Measurements from ENCODE around the gene RHBDL2. TPM values are rescaled to one million over a fixed set of nuclear protein-coding genes. Genes with fewer than 3 reads are reported as not detected.
"Not testable (repeated sequence)": the region's sequence is repeated elsewhere in the genome, so short reads cannot be mapped to it uniquely, and the experiment has no call there.

The RHBDL2 gene
- total RNA-seq, 1 donor from 2014 or later: 1.1 TPM

DNA sequence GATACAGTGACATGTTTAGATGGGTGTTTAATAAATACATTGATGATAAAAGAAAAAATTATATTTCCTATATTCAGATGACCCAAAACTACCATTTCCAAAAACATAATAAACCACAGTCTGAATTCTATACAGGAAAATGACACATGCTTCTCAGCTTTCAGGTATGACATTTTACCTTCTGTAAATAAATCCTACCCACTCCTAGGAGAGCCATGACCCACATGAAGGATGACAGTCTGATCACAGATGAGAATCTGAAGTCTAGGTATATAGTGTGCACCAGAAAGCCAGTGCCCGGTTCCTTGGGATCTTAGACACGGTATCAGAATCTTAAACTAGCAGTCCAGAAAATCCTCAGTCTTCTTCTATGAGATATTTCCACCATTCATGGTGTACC, 56.5 kb downstream of the RHBDL2 start:
- no peak for DNase-seq (ENCODE audit: low spot score)

DNA sequence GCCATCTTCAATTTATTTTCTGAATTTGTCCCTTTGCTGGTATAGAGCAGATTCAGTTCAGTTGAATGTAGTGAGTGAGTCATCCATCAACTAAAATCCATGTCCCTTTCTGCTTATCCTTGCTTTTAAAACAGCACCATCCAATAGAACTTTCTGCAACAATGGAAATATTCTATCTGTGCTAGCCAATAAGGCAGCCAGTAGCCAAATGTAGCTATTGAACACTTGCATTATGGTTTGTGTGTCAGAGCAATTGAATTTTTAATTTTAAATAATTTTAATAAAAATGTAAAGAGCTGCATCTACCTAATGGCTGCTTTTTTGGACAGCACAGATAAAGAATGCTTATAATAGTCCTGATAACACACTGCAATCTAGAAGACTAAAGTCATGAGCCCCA, 60.1 kb downstream of the RHBDL2 start, which contains the start of gene GJA9:
TSS of gene GJA9 (minus strand) at position 101 of the 400 bp plus-strand sequence. CDS start 5,489 bp downstream, outside the sequence.
- DNase-seq (ENCODE audit: low spot score): no peak

DNA sequence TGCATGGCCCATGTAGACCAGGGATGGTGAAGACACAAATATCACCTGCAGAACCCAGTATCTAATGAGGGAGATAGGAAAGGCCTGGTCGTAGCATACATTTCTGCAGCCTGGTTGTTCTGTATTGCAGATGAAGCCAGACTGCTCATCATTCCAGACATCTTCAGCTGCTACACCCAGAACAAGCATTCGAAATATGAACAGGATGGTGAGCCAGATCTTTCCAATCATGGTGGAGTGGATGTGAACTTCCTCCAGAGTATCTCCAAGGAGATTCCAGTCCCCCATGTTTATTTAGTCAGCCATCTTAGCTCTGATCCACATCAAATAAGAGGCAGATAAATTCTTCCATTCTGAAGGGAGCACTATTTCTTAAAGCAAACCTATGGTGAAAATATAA, 65.8 kb downstream of the RHBDL2 start:
- no peak for DNase-seq (ENCODE audit: low spot score)

DNA sequence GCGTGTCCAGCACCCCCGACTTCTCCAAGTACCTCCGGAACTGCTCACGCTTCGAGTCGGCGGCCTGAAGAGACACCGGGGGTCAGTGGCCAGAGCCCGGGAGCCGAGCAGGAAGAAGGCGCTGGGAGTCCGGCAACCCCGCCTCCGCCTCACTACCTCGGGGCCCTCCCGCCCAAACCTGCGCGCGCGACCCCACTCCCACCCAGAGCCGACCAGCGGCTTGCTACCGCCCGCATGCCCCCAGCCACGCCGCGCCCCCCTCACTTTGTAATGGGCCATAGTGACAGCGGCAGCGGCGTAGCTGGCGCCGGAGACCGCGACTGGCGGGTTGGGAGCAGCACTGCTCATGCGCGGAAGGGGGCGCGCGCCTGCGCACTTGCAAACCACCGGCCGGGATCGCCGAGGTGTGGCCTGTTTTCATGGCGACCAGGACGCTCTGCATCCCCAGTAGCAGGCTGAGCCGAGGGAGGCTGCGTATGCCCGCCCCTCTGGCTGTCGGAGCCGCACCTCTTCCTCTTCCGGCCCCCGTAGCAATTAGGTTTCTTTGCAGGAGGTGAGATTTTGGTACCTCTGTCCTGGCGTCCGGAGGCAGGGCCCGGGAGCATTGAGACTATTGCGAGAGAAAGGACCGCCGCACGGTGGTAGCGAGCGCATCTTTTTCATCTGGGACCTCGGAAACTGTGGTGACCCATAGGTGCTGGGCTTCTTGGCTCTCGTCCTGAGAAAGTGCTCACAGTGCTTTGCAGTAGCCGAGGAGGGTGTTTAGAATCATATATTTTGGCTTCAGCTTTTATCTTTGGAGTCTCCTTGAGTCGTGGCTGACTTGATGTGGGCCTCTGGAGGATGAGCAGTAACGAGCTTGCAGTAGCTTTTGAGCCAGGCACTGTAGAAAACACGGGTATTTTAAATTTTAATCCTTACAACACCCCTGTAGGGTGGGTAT, 68.3 kb downstream of the RHBDL2 start, which contains the start of gene MYCBP:
TSS of gene MYCBP (minus strand) at position 322 of the 943 bp plus-strand sequence. CDS start at position 279, 43 bp downstream.
- DNase-seq (ENCODE audit: low spot score): peak; percentile 99

DNA sequence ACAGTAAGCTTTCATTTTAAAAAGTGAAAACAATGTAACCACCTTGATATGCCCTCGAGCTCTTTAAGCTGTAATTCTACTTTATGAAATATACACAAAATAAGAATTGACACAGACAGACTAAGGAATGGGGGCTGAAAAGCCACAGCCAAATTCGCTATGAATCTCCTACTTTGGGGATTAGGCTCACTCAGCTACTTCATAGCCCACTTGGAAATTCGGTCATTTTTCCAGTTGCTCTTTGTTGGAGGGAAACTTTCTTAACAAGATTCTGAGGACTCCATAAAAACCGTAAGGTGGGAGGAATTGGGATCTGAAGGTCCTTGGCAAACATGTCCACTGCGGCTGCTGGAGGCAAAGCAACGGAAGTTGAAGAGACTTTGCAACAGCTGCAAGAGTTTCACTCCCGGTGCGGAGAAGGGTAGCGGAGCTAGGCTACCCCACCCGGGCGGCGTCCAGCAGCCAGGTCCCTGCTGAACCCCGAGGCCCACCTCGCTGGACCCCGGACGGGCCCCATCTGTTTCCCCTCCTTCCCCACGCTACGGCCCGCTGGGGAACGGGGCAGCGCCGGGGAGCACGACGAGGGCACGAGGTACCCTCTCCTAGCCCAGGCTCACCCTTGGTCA, 69.1 kb downstream of the RHBDL2 start:
- no peak for DNase-seq (ENCODE audit: low spot score)

DNA sequence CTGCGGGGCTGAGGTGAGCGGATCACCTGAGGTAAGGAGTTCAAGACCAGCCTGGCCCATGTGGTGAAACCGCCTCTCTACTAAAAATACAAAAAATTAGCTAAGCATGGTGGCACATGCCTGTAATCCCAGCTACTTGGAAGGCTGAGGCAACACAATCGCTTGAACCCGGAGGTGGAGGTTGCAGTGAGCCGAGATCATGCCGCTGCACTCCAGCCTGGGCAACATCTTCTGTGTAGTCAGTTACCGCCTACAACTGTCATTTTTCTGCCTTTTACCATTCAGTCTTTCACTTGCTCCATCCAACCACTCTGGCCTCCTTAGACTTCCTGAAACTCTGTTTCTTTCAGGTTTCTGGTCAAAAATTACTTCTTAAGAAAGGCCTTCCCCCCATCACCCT, 70.6 kb downstream of the RHBDL2 start:
- no peak for DNase-seq (ENCODE audit: low spot score)

DNA sequence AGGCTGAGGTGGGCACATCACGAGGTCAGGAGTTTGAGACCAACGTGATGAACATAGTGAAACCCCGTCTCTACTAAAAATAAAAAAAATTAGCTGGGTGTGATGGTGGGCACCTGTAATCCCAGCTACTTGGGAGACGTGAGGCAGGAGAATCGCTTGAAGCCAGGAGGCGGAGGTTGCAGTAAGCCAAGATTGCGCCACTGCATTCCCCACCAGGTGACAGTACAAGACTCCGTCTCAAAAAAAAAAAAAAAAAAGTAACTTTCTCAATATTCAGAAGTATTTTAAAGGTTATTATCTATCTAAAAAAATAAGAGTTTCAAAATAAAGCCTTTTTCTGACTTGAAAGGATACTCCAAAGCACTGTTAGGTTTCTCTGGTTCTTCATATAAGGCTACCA, 74.4 kb downstream of the RHBDL2 start:
- DNase-seq (ENCODE audit: low spot score): no peak

DNA sequence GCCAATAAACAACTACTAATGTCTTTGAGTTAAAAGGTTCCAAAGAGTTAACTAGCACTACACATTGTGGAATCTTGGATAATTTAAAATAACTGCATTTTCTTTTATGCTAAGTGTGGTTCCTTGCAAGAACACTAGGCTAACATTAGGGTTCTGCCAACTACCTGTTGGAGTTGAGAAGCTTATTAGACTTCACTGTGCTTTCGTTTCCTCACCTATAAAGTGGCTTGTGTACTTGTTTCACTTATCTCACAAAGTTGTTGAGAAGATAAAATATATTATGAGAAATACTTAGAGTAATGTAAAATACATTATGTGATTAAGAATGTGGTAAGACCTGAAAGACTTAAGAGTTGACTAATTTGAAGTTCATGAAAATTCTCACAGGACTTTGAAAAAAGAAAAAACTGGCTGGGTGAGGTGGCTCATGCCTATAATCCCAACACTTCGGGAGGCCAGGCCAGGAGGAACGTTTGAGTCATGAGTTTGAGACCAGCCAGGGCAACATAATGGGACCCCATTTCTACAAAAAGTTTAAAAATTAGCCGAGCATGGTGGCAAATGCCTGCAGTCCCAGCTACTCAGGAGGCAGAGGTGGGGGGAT, 76.4 kb downstream of the RHBDL2 start:
- DNase-seq (ENCODE audit: low spot score): no peak

DNA sequence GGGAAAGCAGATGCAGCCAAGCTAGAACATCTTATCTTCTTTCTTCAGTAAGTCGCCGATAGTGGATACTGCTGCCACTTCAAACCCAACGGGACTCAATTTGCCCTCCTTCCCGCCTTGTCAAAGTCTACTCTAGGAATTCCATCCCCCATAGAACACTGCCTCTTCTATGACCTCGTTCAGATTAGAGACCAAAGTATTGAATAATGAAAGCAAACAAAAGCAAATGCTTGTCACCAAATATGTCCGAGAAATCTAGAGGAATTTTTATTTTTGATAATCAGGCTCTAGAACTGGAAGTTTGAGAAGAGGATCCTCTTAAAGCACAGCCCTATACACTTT, 81.2 kb downstream of the RHBDL2 start:
- DNase-seq (ENCODE audit: low spot score): no peak

DNA sequence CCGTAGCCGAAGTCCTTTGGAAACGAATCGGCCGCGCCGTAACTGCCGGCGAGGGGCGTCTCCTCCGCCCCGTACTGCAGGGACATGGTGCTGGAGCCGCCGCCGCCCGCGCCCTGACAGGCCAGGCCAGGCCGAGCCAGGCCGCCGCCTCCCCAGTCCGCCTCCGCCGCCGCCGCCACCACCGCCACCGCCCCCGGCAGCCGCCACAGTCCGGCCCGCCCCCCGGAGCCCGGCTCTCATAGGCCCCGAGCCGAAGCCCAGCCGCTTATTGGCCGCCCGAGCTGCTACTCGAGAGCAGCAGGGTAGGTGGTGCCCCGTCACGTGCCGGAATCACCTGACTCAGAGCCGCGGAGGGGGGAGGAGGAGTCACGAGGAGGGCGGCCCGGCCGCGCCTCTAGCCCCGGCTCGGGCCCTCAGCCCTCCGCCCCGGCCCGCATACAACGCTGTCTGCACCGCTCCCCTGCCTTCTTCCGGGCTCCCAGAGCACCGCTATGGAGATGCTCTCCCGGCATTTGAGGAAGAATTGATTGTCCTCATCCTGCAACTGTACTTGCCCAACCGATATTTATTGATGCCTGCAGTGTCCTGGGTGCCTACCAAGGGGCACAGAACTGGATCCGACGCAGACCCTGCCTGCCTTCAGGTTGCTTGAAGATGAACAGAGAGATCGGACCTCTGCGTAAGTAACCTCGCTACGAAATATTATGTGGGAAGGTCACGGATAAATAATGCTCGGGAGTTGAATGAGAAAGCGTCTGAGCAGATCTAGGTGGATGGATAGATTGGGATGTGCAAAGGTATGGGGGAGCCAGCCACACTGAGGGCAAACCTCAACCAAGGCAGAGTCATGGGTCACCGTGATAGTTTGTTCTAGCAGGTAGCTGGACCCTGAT, 81.8 kb downstream of the RHBDL2 start, which contains the start of gene RRAGC:
TSS of gene RRAGC (minus strand) at position 212 of the 893 bp plus-strand sequence. CDS start at position 86, 126 bp downstream.
- DNase-seq (ENCODE audit: low spot score): peak; percentile 100

DNA sequence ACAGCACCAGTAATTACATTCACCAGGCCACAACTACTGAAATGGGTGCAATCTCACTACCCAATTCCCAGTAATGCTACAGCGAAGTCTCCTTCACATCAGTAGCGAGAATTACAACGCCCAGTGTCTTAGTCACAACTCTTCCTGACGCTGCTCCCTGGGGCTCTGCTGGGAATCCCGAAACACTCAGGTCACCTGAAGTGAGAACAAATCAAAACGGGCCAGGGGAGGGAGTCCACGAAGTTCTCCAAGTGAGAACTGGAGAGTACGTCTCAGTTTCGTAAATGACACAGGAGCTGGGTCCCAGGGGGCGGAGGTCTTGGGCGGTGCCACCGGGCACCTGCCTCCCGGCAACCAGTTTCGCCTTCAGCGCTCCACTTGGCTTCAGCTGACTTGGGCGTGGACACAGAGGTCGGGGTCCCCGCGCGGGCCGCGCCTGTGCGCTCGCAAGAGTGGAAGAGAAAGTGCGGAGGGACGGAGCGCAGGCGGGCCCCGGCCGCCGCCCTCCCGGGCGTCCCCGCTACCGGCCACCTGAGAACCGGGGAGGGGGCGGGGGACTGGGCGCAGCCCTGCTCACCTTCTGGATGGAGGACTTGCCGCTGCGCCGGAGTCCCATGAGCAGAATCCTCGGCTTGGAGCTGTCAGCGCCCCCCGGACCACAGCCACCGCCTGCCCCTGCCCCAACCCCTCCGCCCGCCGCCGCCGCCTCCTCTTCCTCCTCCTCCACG, 82.6 kb downstream of the RHBDL2 start:
- peak; percentile 92 for DNase-seq (ENCODE audit: low spot score)

DNA sequence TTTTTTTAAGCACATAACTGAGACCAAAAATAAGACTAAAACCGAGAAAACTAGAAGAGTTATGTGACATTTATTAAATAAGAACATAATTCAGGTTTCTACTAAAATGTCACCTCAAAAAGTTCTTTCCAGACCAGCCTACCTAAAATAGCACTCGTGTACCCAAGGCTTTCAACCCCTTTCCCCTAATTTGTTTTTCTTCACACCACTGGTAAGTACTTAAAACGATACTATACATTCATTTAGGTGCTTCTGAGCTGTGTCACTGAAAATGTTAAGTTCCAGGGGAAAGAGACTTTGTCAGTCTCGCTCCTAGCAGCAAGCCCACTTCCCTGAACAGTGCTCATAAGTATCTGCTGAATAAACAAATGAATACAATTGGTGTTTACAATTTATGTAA, 88.8 kb downstream of the RHBDL2 start:
- no peak for DNase-seq (ENCODE audit: low spot score)

DNA sequence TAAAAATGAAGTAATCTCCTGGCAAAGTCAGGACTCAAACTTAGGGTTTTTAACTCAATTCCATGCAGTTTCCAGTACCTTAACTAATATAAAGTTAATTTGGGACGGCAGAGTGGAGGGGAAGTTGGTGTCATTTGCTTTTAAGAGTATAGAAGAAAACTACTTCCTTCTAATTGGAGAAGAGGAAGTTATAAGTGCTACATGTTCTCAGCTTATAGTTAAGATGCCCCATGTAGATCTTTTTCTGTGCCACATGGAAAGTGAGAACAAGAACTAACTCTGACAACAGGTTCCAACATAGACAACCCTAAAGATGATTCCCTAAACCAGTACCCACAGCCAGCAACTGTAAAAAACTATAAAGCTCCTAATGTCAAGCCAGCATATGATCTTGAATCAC, 93.6 kb downstream of the RHBDL2 start:
- no peak for DNase-seq (ENCODE audit: low spot score)

DNA sequence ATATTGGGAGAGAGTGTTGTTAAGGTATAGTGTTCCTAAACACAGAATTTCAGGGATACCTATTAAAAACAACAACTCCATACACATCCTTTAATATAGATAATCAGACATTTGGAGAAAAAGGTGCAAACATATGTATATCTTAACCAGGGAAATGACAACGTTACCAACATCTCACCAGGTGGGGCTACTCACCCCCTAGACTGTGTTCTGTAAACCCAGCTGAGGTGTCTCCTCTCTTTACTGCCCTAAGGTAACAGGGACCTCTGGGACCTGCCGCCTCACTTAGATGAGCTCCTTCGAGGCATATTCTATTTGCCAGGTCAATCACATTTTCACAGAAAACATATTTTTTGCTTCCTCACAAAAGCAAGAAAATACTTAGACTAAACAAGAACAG, 95.4 kb downstream of the RHBDL2 start:
- no peak for DNase-seq (ENCODE audit: low spot score)

DNA sequence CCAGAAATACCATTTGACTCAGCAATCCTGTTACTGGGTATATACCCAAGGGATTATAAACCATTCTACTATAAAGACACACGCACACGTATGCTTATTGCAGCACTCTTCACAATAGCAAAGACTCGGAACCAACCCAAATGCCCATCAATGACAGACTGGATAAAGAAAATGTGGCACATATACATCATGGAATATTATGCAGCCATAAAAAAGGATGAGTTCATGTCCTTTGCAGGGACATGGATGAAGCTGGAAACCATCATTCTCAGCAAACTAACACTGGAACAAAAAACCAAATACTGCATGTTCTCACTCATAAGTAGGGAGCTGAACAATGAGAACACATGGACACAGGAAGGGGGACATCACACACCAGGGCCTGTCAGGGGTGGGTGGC, 96.5 kb downstream of the RHBDL2 start:
- DNase-seq (ENCODE audit: low spot score): not testable (repeated sequence)

DNA sequence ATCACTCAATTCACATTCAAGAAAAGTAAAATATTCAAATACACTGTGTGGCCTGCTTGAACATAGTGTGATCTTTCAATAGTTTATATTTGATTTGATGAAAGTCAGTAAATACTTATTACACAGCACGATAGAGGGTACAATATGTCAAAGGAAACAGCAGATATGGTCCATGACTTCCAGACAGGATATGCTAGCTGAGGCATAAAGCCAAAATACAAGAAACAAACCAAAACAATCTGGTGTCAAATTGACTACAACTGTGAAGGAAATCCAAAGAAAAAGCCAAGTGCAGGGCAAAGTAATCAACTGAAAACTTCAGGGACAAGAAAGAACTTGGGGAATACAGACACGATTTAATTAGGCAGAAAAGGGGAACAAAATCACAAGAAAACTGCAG, 101.3 kb downstream of the RHBDL2 start:
- no peak for DNase-seq (ENCODE audit: low spot score)

DNA sequence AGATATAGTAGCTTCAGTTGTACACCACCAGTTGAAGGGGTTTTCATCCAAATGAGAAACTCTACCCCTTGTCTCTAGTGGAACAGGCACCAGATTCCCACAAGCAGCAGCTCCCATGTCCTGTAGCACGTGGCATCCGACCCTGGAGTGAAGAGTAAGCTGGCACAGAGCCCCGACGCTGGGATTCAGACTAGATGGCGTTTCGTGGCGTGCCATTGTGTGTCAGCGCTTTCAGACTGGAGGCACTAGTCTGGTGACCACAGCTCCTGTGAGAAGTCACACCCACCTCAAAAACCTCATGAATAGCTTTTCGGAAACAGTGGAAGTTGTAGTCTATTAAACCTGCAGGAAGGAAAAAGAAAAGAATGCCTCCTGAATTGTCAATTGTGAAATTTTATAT, 102.3 kb downstream of the RHBDL2 start:
- DNase-seq (ENCODE audit: low spot score): no peak

DNA sequence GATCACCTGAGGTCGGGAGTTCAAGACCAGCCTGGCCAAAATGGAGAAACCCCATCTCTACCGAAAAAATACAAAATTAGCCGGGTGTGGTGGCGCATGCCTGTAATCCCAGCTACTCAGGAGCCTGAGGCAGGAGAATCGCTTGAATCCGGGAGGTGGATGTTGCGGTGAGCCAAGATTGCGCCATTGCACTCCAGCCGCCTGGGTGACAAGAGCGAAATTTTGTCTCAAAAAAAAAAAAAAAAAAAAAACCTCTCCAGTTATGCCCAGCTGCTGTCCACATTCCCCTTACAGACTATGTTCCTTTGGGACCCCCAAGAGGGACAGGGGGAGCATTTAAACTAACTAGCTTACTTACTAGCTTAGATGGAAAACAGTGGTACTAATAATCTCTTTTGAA, 105.3 kb downstream of the RHBDL2 start:
- not testable (repeated sequence) for DNase-seq (ENCODE audit: low spot score)
